HCT116 (cell line): ENCODE measurements around the gene DPF1. TPM values are rescaled to one million over a fixed set of nuclear protein-coding genes. Genes with fewer than 3 reads are reported as not detected.

Experiments
- ATAC-seq: fragments of 200-7000 bp; cut with Tn5 transposase; 2 replicates; pipeline ENCODE4 v1.9.1; 2020; ENCODE audit warnings: mild to moderate bottlenecking, moderate library complexity
- BruUV-seq: library from RNA; stranded (reverse); fragments of 400-500 nt; replicated peaks from 2 replicates; lab custom pipeline; 2021; lab: Mats Ljungman, UMichigan
- CTCF ChIA-PET: fragments of 300-600 bp; sonication (Branson Sonifier 250); formaldehyde crosslinking; loops from one replicate; lab custom pipeline; 2021; ENCODE audit warnings: antibody characterized with exemption; lab: Charles Lee
- POLR2A ChIA-PET: fragments of 300-600, 350-600 bp; sonication (Branson Sonifier 250); formaldehyde crosslinking; loops from one replicate; lab custom pipeline; 2021; ENCODE audit warnings: antibody characterized with exemption; lab: Charles Lee
- RAD21 ChIA-PET, 2 experiments: fragments of 300-600 bp; sonication (Branson Sonifier 250); formaldehyde crosslinking; loops; one replicate each; lab custom pipeline; 2023; ENCODE audit warnings: low total read pairs in 2 of 2; ENCODE audit not compliant: uncharacterized antibody in 2 of 2, unreplicated experiment in 2 of 2, low non-redundant PET in 1 of 2; lab: Charles Lee
- DNase-seq: peaks from one replicate; pipeline ENCODE4 v3.0.0-alpha.2; 2010; ENCODE audit warnings: low read depth, low spot score
- H2AFZ ChIP-seq: fragments of 200-600 bp; shearing (Covaris generic), sonication (generic); 2 replicates; pipeline ENCODE4 v1.6.1; 2017; ENCODE audit warnings: low read depth, mixed run types, mixed read lengths, antibody characterized with exemption, low read length; ENCODE audit not compliant: poor library complexity, severe bottlenecking
- H3K27ac ChIP-seq: 2 replicates; pipeline ENCODE4 v1.5.1; 2012; ENCODE audit warnings: low read depth, low read length
- H3K27me3 ChIP-seq: fragments of 200-600 bp; sonication (generic); 2 replicates; pipeline ENCODE4 v1.6.1; 2016; ENCODE audit warnings: mixed run types, low read length, mixed read lengths; ENCODE audit not compliant: insufficient read depth
- H3K36me3 ChIP-seq, 2 experiments: fragments of 200-500 bp in 1 of 2; fragments of 200-600 bp in 1 of 2; sonication (Bioruptor generic) in 1 of 2; sonication (generic) in 1 of 2; 2 replicates each; pipeline versions ENCODE4 v1.5.1 to v1.6.1; 2014 to 2016; ENCODE audit warnings: low read length in 2 of 2, inconsistent platforms in 1 of 2, mixed read lengths in 1 of 2, mixed run types in 1 of 2; ENCODE audit not compliant: insufficient read depth in 2 of 2, control insufficient read depth in 1 of 2
- H3K4me1 ChIP-seq, 2 experiments: fragments of 200-600 bp in 1 of 2; sonication (generic) in 1 of 2; 2 replicates each; pipeline versions ENCODE4 v1.5.1 to v1.6.1; 2012 to 2017; ENCODE audit warnings: low read length in 2 of 2, inconsistent platforms in 1 of 2, mild to moderate bottlenecking in 1 of 2, mixed read lengths in 1 of 2, mixed run types in 1 of 2, moderate library complexity in 1 of 2; ENCODE audit not compliant: insufficient read depth in 2 of 2, control insufficient read depth in 1 of 2
- H3K4me2 ChIP-seq: fragments of 200-600 bp; sonication (generic); 2 replicates; pipeline ENCODE4 v1.6.1; 2017; ENCODE audit warnings: mixed run types, low read length, mixed read lengths
- H3K4me3 ChIP-seq, 2 experiments: fragments of 200-600 bp in 1 of 2; sonication (generic) in 1 of 2; replicated peaks in 1 of 2; 2 replicates each; pipeline ENCODE4 v1.5.1; 2011 to 2016; ENCODE audit warnings: low read length in 2 of 2, control low read depth in 1 of 2, low read depth in 1 of 2, mild to moderate bottlenecking in 1 of 2, mixed read lengths in 1 of 2, mixed run types in 1 of 2
- H3K79me2 ChIP-seq: fragments of 200-600 bp; sonication (generic); 2 replicates; pipeline ENCODE4 v1.6.1; 2017; ENCODE audit warnings: mild to moderate bottlenecking, mixed run types, low read length, moderate library complexity, mixed read lengths; ENCODE audit not compliant: insufficient read depth
- H3K9ac ChIP-seq: fragments of 200-600 bp; sonication (generic); 2 replicates; pipeline ENCODE4 v1.6.1; 2016; ENCODE audit warnings: low read length, mixed read lengths
- H3K9me2 ChIP-seq: fragments of 200-600 bp; sonication (generic), shearing (Covaris generic); 2 replicates; pipeline ENCODE4 v1.6.1; 2017; ENCODE audit warnings: mixed run types, mild to moderate bottlenecking, moderate library complexity; ENCODE audit not compliant: insufficient read depth
- H3K9me3 ChIP-seq, 2 experiments: fragments of 200-500 bp in 1 of 2; fragments of 200-600 bp in 1 of 2; sonication (Bioruptor generic) in 1 of 2; sonication (generic) in 1 of 2; 2 replicates each; pipeline ENCODE4 v1.6.1; 2014 to 2017; ENCODE audit warnings: low read length in 2 of 2, mixed read lengths in 2 of 2, inconsistent platforms in 1 of 2, low read depth in 1 of 2, mild to moderate bottlenecking in 1 of 2, mixed run types in 1 of 2, moderate library complexity in 1 of 2; ENCODE audit not compliant: control insufficient read depth in 1 of 2, insufficient read depth in 1 of 2
- H4K20me1 ChIP-seq: fragments of 200-600 bp; sonication (generic), shearing (Covaris generic); 2 replicates; pipeline ENCODE4 v1.6.1; 2017; ENCODE audit warnings: mixed run types, mild to moderate bottlenecking, moderate library complexity; ENCODE audit not compliant: insufficient read depth
- EZH2 ChIP-seq: fragments of 200-600 bp; sonication (generic); IDR thresholded peaks from 2 replicates; pipeline ENCODE4 v1.6.1; 2017; ENCODE audit warnings: antibody characterized with exemption, mixed run types
- EZH2phosphoT487 ChIP-seq: fragments of 200-600 bp; IDR thresholded peaks from 2 replicates; pipeline ENCODE4 v1.6.1; 2018; ENCODE audit warnings: antibody characterized with exemption, borderline replicate concordance
- FOSL1 ChIP-seq: IDR thresholded peaks from 2 replicates; pipeline ENCODE4 v1.6.1; 2012; ENCODE audit warnings: low read depth
- POLR2A ChIP-seq: IDR thresholded peaks from 2 replicates; pipeline ENCODE4 v1.7.0; 2011; ENCODE audit warnings: borderline replicate concordance; ENCODE audit not compliant: insufficient read depth, insufficient read length; ENCODE audit errors: extremely low read depth
- RAD21 ChIP-seq: IDR thresholded peaks from 2 replicates; pipeline ENCODE4 v1.6.1; 2012; ENCODE audit warnings: low read depth, mild to moderate bottlenecking
- YY1 ChIP-seq: IDR thresholded peaks from 2 replicates; pipeline ENCODE4 v1.6.1; 2011; ENCODE audit warnings: low read length, low read depth, moderate library complexity, mild to moderate bottlenecking; ENCODE audit not compliant: insufficient replicate concordance; ENCODE audit errors: extremely low read depth
- ZFX ChIP-seq: fragments of 450-650 bp; IDR thresholded peaks from 2 replicates; pipeline ENCODE4 v1.6.1; 2017
- intact Hi-C: fragments of 100-400 bp; cut with micrococcal nuclease; formaldehyde crosslinking; loops from 2 replicates; pipeline ENCODE4 v1.10.0; 2022
- total RNA-seq: library from RNA; stranded (reverse); gene quantifications from one replicate; pipeline ENCODE4 v1.2.1, GENCODE V29; 2021; ENCODE audit not compliant: unreplicated experiment
- TF ChIP-seq, protein P1 (sequence below): IDR thresholded peaks from 2 replicates; pipeline ENCODE4 v1.6.1; 2012
- TF ChIP-seq, protein P2 (sequence below): IDR thresholded peaks from 2 replicates; pipeline ENCODE4 v1.6.1; 2012; ENCODE audit warnings: low read depth
- TF ChIP-seq, protein P3 (sequence below): IDR thresholded peaks from 2 replicates; pipeline ENCODE4 v1.6.1; 2011; ENCODE audit warnings: mild to moderate bottlenecking, low read length, moderate library complexity; ENCODE audit not compliant: insufficient replicate concordance; ENCODE audit errors: extremely low read depth

Gene DPF1
- total RNA-seq, 1 experiment from 2014 or later, result 9.7 TPM

DNA sequence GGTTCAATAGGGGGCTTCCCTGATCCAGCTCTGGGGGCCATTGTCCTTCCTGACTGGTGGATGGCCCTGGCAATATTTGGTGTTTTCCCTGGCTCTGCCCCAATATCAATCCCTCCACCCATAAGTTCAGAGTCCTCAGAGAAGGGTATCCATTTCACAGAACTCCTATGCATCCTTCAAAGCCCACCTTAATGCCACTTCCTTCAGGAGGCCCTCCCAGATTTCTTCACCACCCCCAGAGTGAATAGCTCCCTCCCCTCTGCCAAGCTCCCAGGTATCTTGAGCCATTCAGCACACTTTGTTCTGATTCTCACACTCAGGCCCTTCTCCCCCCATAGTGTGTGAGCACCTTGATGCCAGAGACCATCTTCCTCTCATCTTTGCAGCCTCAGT, 26.4 kb upstream of the DPF1 start (continued):
- TF ChIP-seq YY1, result no peak
- TF ChIP-seq, protein P1, sequence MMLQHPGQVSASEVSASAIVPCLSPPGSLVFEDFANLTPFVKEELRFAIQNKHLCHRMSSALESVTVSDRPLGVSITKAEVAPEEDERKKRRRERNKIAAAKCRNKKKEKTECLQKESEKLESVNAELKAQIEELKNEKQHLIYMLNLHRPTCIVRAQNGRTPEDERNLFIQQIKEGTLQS, result no peak

DNA sequence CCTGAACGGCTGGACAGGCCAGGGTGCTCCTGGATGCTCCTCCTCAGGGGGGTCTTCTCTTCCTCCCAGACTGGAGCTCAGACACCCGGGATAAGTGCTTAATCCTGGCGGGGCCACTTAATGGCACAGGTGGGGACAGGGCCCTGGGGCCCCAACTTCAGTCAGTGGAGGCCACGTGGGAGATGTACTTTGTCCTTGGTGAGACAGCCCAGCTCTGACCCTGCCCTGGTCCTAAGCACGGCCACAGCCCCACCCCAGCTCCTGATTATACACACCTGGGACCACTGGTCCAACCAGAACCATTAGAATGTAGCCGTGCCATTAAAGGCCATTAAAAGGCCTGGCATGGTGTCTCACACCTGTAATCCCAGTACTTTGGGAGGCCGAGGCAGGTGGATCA, 24.4 kb upstream of the DPF1 start:
- Histone ChIP-seq H3K27ac (no peak overlapping the region), H3K4me2 (no peak overlapping the region), H3K79me2 (no peaks in the 10 kb centered on the region), H3K4me1 (peaks cover 15 to 46% of the 10 kb centered on the region in 2 experiments), H3K27me3 (no peaks in the 10 kb centered on the region), H3K4me3 (no peak overlapping the region), H2AFZ (no peak overlapping the region), H3K9me2 (no peaks in the 10 kb centered on the region), H4K20me1 (no peaks in the 10 kb centered on the region), H3K36me3 (no peaks in the 10 kb centered on the region), H3K9me3 (no peaks in the 10 kb centered on the region), H3K9ac (no peak overlapping the region)
- CTCF ChIA-PET, result no interaction called here
- TF ChIP-seq YY1 (no peak), POLR2A (no peak), FOSL1 (no peak), EZH2 (no peak), EZH2phosphoT487 (no peak), RAD21 (no peak), ZFX (no peak)
- TF ChIP-seq, protein P2, sequence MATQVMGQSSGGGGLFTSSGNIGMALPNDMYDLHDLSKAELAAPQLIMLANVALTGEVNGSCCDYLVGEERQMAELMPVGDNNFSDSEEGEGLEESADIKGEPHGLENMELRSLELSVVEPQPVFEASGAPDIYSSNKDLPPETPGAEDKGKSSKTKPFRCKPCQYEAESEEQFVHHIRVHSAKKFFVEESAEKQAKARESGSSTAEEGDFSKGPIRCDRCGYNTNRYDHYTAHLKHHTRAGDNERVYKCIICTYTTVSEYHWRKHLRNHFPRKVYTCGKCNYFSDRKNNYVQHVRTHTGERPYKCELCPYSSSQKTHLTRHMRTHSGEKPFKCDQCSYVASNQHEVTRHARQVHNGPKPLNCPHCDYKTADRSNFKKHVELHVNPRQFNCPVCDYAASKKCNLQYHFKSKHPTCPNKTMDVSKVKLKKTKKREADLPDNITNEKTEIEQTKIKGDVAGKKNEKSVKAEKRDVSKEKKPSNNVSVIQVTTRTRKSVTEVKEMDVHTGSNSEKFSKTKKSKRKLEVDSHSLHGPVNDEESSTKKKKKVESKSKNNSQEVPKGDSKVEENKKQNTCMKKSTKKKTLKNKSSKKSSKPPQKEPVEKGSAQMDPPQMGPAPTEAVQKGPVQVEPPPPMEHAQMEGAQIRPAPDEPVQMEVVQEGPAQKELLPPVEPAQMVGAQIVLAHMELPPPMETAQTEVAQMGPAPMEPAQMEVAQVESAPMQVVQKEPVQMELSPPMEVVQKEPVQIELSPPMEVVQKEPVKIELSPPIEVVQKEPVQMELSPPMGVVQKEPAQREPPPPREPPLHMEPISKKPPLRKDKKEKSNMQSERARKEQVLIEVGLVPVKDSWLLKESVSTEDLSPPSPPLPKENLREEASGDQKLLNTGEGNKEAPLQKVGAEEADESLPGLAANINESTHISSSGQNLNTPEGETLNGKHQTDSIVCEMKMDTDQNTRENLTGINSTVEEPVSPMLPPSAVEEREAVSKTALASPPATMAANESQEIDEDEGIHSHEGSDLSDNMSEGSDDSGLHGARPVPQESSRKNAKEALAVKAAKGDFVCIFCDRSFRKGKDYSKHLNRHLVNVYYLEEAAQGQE, result no peak
- TF ChIP-seq, protein P3, sequence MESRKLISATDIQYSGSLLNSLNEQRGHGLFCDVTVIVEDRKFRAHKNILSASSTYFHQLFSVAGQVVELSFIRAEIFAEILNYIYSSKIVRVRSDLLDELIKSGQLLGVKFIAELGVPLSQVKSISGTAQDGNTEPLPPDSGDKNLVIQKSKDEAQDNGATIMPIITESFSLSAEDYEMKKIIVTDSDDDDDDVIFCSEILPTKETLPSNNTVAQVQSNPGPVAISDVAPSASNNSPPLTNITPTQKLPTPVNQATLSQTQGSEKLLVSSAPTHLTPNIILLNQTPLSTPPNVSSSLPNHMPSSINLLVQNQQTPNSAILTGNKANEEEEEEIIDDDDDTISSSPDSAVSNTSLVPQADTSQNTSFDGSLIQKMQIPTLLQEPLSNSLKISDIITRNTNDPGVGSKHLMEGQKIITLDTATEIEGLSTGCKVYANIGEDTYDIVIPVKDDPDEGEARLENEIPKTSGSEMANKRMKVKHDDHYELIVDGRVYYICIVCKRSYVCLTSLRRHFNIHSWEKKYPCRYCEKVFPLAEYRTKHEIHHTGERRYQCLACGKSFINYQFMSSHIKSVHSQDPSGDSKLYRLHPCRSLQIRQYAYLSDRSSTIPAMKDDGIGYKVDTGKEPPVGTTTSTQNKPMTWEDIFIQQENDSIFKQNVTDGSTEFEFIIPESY, result no peak
- no TSS peak for BruUV-seq
- no peak for ATAC-seq
- POLR2A ChIA-PET, result no interaction called here
- intact Hi-C loops, result no loop called here
- RAD21 ChIA-PET, result interaction anchor here in 1 of 2 experiments (0.6 kb wide), 1 partner anchor 86 kb away, joined by 3 read pairs; no protein-coding TSS in a partner anchor
- DNase-seq, result no peak
